ENCODE measurements around the gene PRKX. TPM values are rescaled to one million over a fixed set of nuclear protein-coding genes. Genes with fewer than 3 reads are reported as not detected.
"Not testable (repeated sequence)": the region's sequence is repeated elsewhere in the genome, so short reads cannot be mapped to it uniquely, and the experiment has no call there.

PRKX gene
- total RNA-seq, 1 donor from 2014 or later, result 15.3 TPM

- DNase-seq, result no peak
Measured at GRCh38 chrX:3711331-3711917, 2.0 kb downstream of the PRKX start.

- not testable (repeated sequence) for DNase-seq
Measured at GRCh38 chrX:3707673-3708274, 5.7 kb downstream of the PRKX start.

GRCh38 chrX:3706481-3706880 is 7.0 kb downstream of the PRKX start:
- no peak for DNase-seq

- DNase-seq, result not testable (repeated sequence)
Measured at GRCh38 chrX:3703251-3703650, 10.2 kb downstream of the PRKX start.

- not testable (repeated sequence) for DNase-seq
Measured at GRCh38 chrX:3702095-3702494, 11.4 kb downstream of the PRKX start.

- DNase-seq, result not testable (repeated sequence)
Measured at GRCh38 chrX:3701445-3701928, 12.0 kb downstream of the PRKX start.

GRCh38 chrX:3699821-3700381 is 13.5 kb downstream of the PRKX start:
- DNase-seq, result peak; percentile 4

GRCh38 chrX:3697701-3698279 is 15.7 kb downstream of the PRKX start:
- no peak for DNase-seq

- DNase-seq, result no peak
Measured at GRCh38 chrX:3697220-3697684, 16.2 kb downstream of the PRKX start.

- DNase-seq, result no peak
Measured at GRCh38 chrX:3695536-3695935, 17.9 kb downstream of the PRKX start.

GRCh38 chrX:3690140-3690539 is 23.3 kb downstream of the PRKX start:
- no peak for DNase-seq

- not testable (repeated sequence) for DNase-seq
Measured at GRCh38 chrX:3683236-3683635, 30.2 kb downstream of the PRKX start.

GRCh38 chrX:3680459-3680858 is 33.0 kb downstream of the PRKX start:
- DNase-seq, result no peak

GRCh38 chrX:3679669-3680068 is 33.8 kb downstream of the PRKX start:
- no peak for DNase-seq

- DNase-seq, result no peak
Measured at GRCh38 chrX:3678328-3678727, 35.1 kb downstream of the PRKX start.

GRCh38 chrX:3674881-3675280 is 38.6 kb downstream of the PRKX start:
- DNase-seq, result no peak

- no peak for DNase-seq
Measured at GRCh38 chrX:3669841-3670475, 43.5 kb downstream of the PRKX start.

- no peak for DNase-seq
Measured at GRCh38 chrX:3666975-3667374, 46.5 kb downstream of the PRKX start.

GRCh38 chrX:3664921-3665320 is 48.5 kb downstream of the PRKX start:
- no peak for DNase-seq

- not testable (repeated sequence) for DNase-seq
Measured at GRCh38 chrX:3663576-3664250, 49.7 kb downstream of the PRKX start.

GRCh38 chrX:3659761-3660160 is 53.7 kb downstream of the PRKX start:
- DNase-seq, result no peak

- DNase-seq, result no peak
Measured at GRCh38 chrX:3655181-3655580, 58.3 kb downstream of the PRKX start.
